HG02763 (cell line): ENCODE data around the gene NUB1.

Source experiments
- ATAC-seq: cut with Tn5 transposase; IDR thresholded peaks from one replicate; pipeline ENCODE4 v1.9.1; 2021; ENCODE audit warnings: mild to moderate bottlenecking, moderate library complexity; ENCODE audit not compliant: unreplicated experiment

The NUB1 gene

GRCh38 chr7:151422212-151422611 lies 80.6 kb downstream of the NUB1 start:
- no peak for ATAC-seq

DNA sequence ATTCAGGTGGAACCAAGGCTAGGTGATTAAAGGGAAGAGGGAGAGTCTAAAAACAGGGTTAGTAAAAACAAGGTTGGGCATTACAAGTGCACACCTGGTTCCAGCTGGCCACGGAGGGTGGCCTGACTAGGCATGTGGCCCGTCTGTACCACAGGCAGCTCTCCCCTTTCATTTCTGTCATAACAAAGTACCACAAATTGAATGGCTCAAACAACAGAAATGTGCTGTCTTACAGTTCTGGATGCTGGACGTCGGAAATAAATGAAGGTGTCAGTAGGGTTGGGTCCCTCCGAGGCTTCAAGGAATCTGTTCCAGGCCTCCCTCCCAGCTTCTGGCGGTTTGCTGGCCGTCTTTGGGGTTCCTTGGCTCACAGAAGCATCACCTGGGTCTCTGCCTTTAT lies 81.6 kb downstream of the NUB1 start:
- ATAC-seq = no peak

DNA sequence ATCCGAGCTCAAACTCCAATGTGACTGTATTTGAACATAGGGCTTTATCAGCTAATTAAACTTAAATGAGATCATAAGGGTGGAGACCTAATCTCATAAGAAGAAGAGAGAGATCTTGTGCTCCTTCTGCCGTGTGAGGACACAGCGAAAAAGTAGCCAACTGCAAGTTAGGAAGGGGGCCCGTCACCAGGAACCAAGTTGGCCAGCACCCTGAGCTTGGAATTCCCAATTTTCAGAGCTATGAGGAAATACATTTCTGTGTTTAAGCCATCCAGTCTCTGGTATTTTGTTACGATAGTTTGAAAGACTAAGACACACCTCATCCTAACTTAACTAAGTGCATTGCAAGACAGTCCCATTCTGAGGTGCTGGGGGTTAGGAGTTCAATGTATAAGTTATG lies 82.3 kb downstream of the NUB1 start:
- ATAC-seq = no peak

- ATAC-seq = no peak
Measured at GRCh38 chr7:151424799-151425198, 83.2 kb downstream of the NUB1 start.

DNA sequence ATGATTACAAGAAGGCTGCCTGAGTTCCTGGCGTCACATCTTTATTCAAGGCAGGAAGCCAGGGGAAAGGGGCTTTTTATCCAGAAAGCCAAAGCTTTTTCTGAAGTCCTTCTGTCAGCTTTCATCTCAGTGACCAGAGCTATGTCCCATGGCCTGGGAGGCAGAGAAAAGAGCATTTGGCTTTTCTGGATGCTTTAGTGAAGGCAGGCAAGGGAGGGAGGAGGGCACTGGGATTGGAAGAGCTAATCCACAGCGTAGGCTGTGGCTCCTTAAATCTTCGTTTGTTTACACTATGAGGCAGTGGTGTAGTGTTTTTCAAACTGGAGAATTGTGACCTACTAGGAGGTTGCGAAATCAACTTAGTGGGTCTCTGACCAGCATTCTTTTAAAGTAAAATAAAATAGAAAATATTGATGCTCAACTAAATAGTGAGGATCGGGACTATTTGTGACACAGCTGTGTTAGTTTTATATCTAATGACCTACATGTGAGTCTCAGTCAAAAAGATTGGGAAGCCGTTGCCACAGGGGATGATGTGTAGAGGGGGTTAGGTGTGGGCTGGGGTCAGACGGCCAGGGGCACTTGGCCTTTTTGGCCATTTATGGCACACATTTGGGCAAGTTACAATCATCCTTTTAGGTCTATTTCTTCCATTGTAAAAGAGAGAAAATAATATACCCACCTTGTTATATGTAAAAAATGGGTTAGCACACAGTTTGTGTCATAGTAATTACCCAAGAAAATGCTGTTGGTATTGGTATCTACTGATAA lies 84.2 kb downstream of the NUB1 start:
- no peak for ATAC-seq

GRCh38 chr7:151426441-151426903 lies 84.9 kb downstream of the NUB1 start:
- ATAC-seq = no peak

DNA sequence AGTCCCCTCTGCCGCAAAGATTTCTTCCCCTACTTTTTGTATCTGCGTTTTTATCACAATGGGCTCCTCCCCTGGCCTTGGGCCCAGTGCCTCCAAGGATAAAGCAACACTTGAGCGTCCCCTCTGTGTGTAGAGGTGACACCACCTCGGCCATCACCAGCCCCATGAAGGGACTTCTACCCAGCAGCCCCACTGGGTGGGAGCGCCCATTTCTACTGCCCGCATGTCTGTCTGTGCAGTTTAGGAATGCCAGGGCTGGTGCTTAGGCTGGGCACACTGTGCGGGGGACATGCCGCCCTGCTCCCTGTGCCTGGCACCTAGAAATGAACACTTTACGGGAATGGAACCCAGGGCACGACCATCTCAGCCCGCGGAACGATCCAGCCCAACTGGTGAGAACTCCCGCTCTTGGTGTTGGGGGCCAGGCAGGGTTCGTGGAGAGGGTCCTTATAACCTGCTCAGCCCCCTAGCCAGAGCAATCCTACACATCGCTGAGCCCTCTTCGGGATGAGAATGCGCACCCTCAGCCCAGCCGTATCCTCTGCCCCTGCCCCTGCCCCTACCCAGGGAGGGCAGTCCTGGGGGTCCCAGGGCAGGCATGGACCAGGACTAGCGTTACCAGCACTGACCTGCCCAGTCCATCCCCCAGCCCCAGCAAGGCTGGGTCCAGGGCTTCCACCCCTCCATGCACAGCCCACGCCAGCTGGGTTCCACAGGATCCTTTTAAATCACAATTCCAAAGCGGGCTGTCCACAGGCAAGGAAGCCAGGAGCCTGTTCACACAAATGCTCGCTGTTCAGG lies 85.5 kb downstream of the NUB1 start:
- no peak for ATAC-seq

- no peak for ATAC-seq
Measured at GRCh38 chr7:151427705-151428377, 86.2 kb downstream of the NUB1 start.
